GM19193 (cell line): ENCODE measurements around the gene ERICH6B.

Experiments used
- POLR2A ChIP-seq: IDR thresholded peaks from 4 replicates; pipeline ENCODE4 v1.6.1; 2011; ENCODE audit not compliant: insufficient read depth, insufficient read length; ENCODE audit errors: extremely low read depth

Gene ERICH6B

DNA sequence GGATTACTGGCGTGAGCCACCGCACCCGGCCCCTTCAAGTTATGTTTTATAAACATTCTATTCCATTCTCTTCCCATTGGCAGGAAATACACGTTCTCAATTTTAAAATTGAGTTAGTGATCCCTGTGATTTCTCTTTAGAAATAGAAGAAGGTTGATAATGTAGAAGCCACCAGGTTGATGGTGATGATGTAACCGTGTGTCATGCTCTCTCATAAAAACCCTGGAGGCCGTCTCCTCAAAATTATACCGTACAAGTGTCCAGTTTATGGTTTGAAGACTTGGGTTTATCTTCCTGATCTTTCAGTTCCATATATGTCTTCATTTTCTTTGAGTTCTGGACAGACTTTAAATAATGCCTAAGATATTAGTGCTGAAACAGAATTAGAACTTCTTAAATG, 118.6 kb downstream of the ERICH6B start:
- TF ChIP-seq POLR2A, result no peak

DNA sequence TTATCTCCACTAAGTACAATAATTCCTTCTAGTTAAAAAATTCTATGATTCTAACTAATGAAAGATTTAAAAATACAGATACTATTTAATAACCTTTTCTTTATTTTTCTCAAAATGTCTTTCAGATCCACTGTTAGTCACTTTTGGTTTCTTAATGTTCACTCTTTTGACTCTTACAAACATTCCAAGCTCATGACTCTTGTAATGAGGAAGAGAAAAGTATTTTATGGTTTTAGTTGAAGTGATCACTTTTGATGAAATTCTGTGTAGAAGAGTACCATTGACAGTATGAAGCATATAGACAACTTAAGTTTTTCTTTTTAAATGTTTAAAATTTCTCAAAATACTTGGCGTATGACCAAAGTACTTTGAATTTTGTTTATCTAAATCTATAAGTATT, 123.0 kb downstream of the ERICH6B start:
- TF ChIP-seq POLR2A, result no peak
